Mucosa of descending colon (tissue), 3 donors: ENCODE measurements around the gene KLHL2. TPM values are rescaled to one million over a fixed set of nuclear protein-coding genes. Genes with fewer than 3 reads are reported as not detected.

Experiments used
- ATAC-seq: fragments of 200-7000 bp; cut with Tn5 transposase; one replicate; pipeline ENCODE4 v1.9.1; 2020; ENCODE audit warnings: mild to moderate bottlenecking, moderate library complexity
- DNase-seq, 3 donors: peaks; one replicate each; pipeline ENCODE4 v3.0.0-alpha.2; 2020
- H3K36me3 ChIP-seq: fragments of 200-600 bp; one replicate; pipeline ENCODE4 v1.8.0; 2021; ENCODE audit warnings: low read depth, mild to moderate bottlenecking
- H3K4me1 ChIP-seq: fragments of 200-600 bp; one replicate; pipeline ENCODE4 v1.8.0; 2021; ENCODE audit warnings: low read depth, mild to moderate bottlenecking
- H3K4me3 ChIP-seq: fragments of 200-600 bp; one replicate; pipeline ENCODE4 v1.8.0; 2021; ENCODE audit warnings: mild to moderate bottlenecking
- H3K9me3 ChIP-seq: fragments of 200-600 bp; one replicate; pipeline ENCODE4 v1.8.0; 2021; ENCODE audit warnings: mild to moderate bottlenecking
- intact Hi-C, 2 donors: fragments of 100-400 bp; cut with DNase I in 1 of 2; cut with micrococcal nuclease in 1 of 2; formaldehyde crosslinking; loops; one replicate each; pipeline versions ENCODE4 v1.11.0 to v1.11.1; 2022; cut with DNase I, micrococcal nuclease
- total RNA-seq, 3 donors: library from RNA; stranded (reverse); fragmentation: NEBNext Ultra II Directional in 2 of 3; extraction: Animal tissue kit (Norgen Biotek cat#: 25700) in 2 of 3; gene quantifications; one replicate each; pipeline versions ENCODE4 v1.2.1 to v1.2.4, GENCODE V29; 2021 to 2023
- TF ChIP-seq, protein P1 (sequence below): fragments of 200-600 bp; IDR thresholded peaks from one replicate; pipeline ENCODE4 v1.8.0; 2022; ENCODE audit warnings: antibody characterized with exemption, mild to moderate bottlenecking
- donor health status: DM: no; HTN: no; CAD: no; lungs with moderate emphysema.
- donor health status: DM: no; HTN: no; CAD: no.
- donor health status: DM: no; HTN: yes; CAD: no.

The KLHL2 gene
- total RNA-seq, 3 donors from 2014 or later, result 12.9 to 19.1 (median 16.4) TPM

DNA sequence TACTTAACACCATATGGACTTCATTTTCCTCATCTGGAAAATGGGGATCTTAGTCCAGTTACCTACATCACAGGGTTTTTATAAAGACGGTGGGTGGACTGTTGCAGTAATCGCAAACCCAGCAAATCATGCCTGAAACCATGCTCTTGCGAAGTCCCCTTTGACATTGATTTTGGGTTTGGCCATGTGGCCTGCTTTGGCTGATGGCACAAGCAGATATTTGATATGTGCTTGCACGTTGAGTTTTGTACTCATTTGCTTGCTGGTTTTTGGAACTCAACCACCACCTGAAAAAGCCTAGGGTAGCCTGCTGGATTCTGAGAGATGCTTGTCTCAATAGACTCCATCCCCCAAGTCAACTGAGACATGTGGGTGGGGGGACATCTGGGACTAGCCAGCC is 14.4 kb upstream of the KLHL2 start:
- intact Hi-C loops, result no loop called here
- DNase-seq, result no peak
- H3K4me3 ChIP-seq, result no peak overlapping the region
- no peaks in the 10 kb centered on the region for H3K4me1 ChIP-seq
- TF ChIP-seq, protein P1, sequence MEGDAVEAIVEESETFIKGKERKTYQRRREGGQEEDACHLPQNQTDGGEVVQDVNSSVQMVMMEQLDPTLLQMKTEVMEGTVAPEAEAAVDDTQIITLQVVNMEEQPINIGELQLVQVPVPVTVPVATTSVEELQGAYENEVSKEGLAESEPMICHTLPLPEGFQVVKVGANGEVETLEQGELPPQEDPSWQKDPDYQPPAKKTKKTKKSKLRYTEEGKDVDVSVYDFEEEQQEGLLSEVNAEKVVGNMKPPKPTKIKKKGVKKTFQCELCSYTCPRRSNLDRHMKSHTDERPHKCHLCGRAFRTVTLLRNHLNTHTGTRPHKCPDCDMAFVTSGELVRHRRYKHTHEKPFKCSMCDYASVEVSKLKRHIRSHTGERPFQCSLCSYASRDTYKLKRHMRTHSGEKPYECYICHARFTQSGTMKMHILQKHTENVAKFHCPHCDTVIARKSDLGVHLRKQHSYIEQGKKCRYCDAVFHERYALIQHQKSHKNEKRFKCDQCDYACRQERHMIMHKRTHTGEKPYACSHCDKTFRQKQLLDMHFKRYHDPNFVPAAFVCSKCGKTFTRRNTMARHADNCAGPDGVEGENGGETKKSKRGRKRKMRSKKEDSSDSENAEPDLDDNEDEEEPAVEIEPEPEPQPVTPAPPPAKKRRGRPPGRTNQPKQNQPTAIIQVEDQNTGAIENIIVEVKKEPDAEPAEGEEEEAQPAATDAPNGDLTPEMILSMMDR, result no peak
- ATAC-seq, result no peak
- H3K9me3 ChIP-seq, result no peaks in the 10 kb centered on the region
- H3K36me3 ChIP-seq, result no peaks in the 10 kb centered on the region

DNA sequence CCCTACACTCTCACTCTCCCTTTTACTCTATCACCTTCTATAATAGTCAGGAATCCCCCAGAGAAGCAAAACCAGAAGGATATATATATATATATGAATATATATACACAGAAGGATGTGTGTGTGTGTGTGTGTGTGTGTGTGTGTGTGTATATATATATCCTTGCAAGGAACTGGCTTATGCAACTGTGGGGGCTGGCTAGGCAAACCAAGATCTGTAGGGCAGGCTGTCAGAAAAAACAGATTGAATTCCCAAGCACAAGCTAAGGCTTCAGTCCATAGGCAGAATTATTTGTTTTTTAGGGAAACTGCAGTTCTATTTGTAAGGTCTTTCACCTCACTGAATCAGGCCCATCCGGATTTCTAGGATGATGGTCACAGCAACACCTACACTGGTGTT is 13.0 kb upstream of the KLHL2 start:
- no peaks in the 10 kb centered on the region for H3K36me3 ChIP-seq
- no peak overlapping the region for H3K4me3 ChIP-seq
- H3K9me3 ChIP-seq, result no peaks in the 10 kb centered on the region
- no peak for ATAC-seq
- DNase-seq, result no peak
- TF ChIP-seq, protein P1, result no peak
- H3K4me1 ChIP-seq, result no peaks in the 10 kb centered on the region
- intact Hi-C loops, result no loop called here

DNA sequence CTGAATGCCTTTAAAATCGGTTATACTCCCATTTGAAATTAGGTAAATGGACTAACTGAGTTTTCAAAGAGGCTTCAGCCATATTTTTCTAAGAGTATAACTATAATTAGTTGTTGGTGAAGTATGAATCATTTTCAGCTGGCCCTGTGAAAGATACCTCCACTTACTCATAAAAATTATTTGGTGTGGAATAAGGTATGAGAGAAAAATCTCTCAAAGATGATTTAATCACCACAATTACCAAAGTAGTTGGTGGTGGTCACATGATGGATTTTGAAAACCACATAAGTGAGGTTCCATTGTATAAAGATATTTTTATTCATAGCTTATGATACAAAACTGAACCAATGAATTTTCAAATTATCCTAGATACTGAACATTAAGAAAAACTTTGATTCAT is 9.0 kb upstream of the KLHL2 start:
- ATAC-seq (no peak), DNase-seq (no peak)
- TF ChIP-seq, protein P1, result no peak
- Histone ChIP-seq H3K4me3 (no peak overlapping the region), H3K4me1 (no peaks in the 10 kb centered on the region), H3K36me3 (no peaks in the 10 kb centered on the region), H3K9me3 (no peaks in the 10 kb centered on the region)
- intact Hi-C loops, result no loop called here

DNA sequence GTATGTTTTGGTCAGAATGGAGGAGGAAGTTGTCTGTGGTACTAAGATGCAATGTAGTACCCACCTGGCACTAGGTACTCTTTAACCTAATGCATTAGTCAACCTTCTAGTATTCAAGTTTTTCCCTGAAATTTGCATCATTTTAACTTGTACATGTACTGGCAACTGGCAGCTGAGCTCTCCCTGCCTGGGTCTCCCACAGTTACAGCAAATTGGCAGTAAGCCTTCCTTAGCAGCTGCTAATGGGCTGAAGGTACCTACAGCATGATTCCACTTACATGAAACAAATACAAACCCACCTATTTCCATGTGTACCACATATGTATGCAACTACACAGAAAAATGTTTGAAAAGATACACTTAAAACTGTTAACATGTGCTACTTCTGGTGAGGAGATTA is 8.1 kb upstream of the KLHL2 start:
- TF ChIP-seq, protein P1, result no peak
- H3K9me3 ChIP-seq, result no peaks in the 10 kb centered on the region
- no peak overlapping the region for H3K4me3 ChIP-seq
- DNase-seq (no peak), ATAC-seq (no peak)
- intact Hi-C loops, result no loop called here
- H3K4me1 ChIP-seq, result no peaks in the 10 kb centered on the region
- no peaks in the 10 kb centered on the region for H3K36me3 ChIP-seq

DNA sequence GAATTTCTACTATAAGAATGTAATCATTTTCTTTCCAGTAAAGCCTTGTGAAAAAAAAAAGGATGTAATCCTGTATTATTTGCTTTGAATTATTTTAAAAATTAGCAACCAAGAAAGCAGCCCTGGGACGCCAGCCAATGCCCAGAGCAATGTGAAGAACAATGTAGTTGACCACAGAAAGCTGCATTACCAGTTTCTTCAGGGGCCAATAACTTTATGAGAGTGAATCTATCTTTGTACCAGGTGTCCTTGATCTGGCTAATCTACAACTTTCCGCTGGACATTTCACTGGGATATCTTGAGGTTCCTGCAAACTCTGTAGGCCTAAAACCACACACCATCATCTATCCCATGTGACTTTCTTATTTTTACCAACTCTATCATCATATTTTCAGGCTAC is 7.6 kb upstream of the KLHL2 start:
- DNase-seq (no peak), ATAC-seq (no peak)
- Histone ChIP-seq H3K4me3 (no peak overlapping the region), H3K9me3 (no peaks in the 10 kb centered on the region), H3K36me3 (no peaks in the 10 kb centered on the region), H3K4me1 (no peaks in the 10 kb centered on the region)
- TF ChIP-seq, protein P1, result no peak
- intact Hi-C loops, result no loop called here

DNA sequence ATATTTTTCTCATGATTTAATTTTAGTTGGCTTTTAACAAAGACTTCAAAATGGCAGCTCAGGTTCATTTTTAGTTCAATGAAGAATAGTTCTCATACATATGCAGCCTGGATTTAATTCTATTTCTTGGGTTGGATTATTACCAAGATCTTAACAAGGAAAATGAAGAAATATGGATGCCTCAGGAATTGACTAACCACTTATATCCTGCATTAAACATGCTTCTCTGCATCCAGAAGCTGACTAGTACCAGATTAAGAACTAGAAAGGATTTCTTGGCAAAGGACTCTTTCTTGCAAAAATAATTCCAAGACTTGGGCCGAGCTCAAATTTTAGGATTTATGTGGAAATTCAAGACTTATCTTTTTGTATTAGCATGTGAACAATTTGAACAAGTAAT is 5.6 kb upstream of the KLHL2 start:
- no peak for DNase-seq
- ATAC-seq, result no peak
- TF ChIP-seq, protein P1, result no peak
- no peak overlapping the region for H3K4me3 ChIP-seq
- no peaks in the 10 kb centered on the region for H3K9me3 ChIP-seq
- H3K4me1 ChIP-seq, result peaks cover 8% of the 10 kb centered on the region
- intact Hi-C loops, result no loop called here
- H3K36me3 ChIP-seq, result no peaks in the 10 kb centered on the region
